B cell (primary cell): Measurements from ENCODE around the gene WDR62. TPM values are rescaled to one million over a fixed set of nuclear protein-coding genes. Genes with fewer than 3 reads are reported as not detected.

Experiments used
- ATAC-seq: fragments of 200-7000 bp; cut with Tn5 transposase; one replicate; pipeline ENCODE4 v1.10.0; 2021; ENCODE audit warnings: low read depth, mild to moderate bottlenecking, moderate number of reproducible peaks, moderate library complexity
- CTCF ChIA-PET: fragments of 350-600 bp; sonication (Branson Sonifier 250); formaldehyde crosslinking; loops from one replicate; lab custom pipeline; 2021; ENCODE audit warnings: antibody characterized with exemption, inconsistent platforms; lab: Charles Lee
- POLR2A ChIA-PET: fragments of 350-600 bp; sonication (Branson Sonifier 250); formaldehyde crosslinking; loops from one replicate; lab custom pipeline; 2021; ENCODE audit warnings: antibody characterized with exemption; lab: Charles Lee
- DNase-seq: peaks from one replicate; pipeline ENCODE4 v3.0.0; 2013
- H2AFZ ChIP-seq: 2 replicates; pipeline ENCODE4 v1.6.1; 2012; ENCODE audit warnings: mild to moderate bottlenecking, low read depth, low read length; ENCODE audit not compliant: insufficient read depth, poor library complexity, severe bottlenecking
- H3K27ac ChIP-seq, 2 donors: 1 replicate in 1 of 2; 2 replicates in 1 of 2; pipeline ENCODE4 v1.5.1; 2012 to 2013; ENCODE audit warnings: low read length in 2 of 2, mild to moderate bottlenecking in 2 of 2, moderate library complexity in 1 of 2
- H3K27me3 ChIP-seq, 4 experiments: fragments of 200-600 bp in 1 of 4; sonication (generic) in 1 of 4; replicated peaks in 1 of 4; 1 replicate in 2 of 4; 2 replicates in 2 of 4; pipeline versions ENCODE4 v1.6.1 to v1.7.0; 2013 to 2016; ENCODE audit warnings: low read length in 3 of 4, mild to moderate bottlenecking in 2 of 4, mixed read lengths in 1 of 4, moderate library complexity in 1 of 4; ENCODE audit not compliant: insufficient read depth in 4 of 4, control insufficient read depth in 3 of 4; ENCODE audit errors: control extremely low read depth in 1 of 4
- H3K36me3 ChIP-seq, 2 experiments: replicated peaks in 1 of 2; 1 replicate in 1 of 2; 2 replicates in 1 of 2; pipeline versions ENCODE4 v1.6.1 to v1.7.1; 2013; ENCODE audit warnings: low read length in 1 of 2; ENCODE audit not compliant: insufficient read depth in 2 of 2, control insufficient read depth in 1 of 2; ENCODE audit errors: control extremely low read depth in 1 of 2, extremely low read depth in 1 of 2
- H3K4me1 ChIP-seq, 2 donors: fragments of 200-600 bp in 1 of 2; sonication (generic) in 1 of 2; 1 replicate in 1 of 2; 2 replicates in 1 of 2; pipeline versions ENCODE4 v1.5.1 to v1.6.1; 2013 to 2017; ENCODE audit warnings: low read length in 2 of 2; ENCODE audit not compliant: control insufficient read depth in 2 of 2, insufficient read depth in 2 of 2
- H3K4me2 ChIP-seq: replicated peaks from 2 replicates; pipeline ENCODE3; 2012; ENCODE audit warnings: mild to moderate bottlenecking, low read depth, low read length; ENCODE audit not compliant: poor library complexity, severe bottlenecking
- H3K4me3 ChIP-seq, 5 experiments: fragments of 200-600 bp in 1 of 5; sonication (generic) in 1 of 5; 1 replicate in 3 of 5; 2 replicates in 2 of 5; pipeline versions ENCODE4 v1.5.1 to v1.7.0; 2011 to 2016; ENCODE audit warnings: low read length in 4 of 5, mild to moderate bottlenecking in 4 of 5, low read depth in 2 of 5, control low read depth in 1 of 5, moderate library complexity in 1 of 5; ENCODE audit not compliant: insufficient read depth in 1 of 5; ENCODE audit errors: control extremely low read depth in 1 of 5, extremely low read depth in 1 of 5
- H3K79me2 ChIP-seq: fragments of 200-600 bp; sonication (generic); one replicate; pipeline ENCODE4 v1.6.0; 2016; ENCODE audit warnings: low read length; ENCODE audit not compliant: control insufficient read depth, insufficient read depth
- H3K9ac ChIP-seq: fragments of 200-600 bp; sonication (generic); 2 replicates; pipeline ENCODE4 v1.6.1; 2017; ENCODE audit warnings: mild to moderate bottlenecking, low read length, moderate library complexity
- H3K9me3 ChIP-seq, 3 donors: one replicate each; pipeline versions ENCODE4 v1.6.1 to v1.7.1; 2013; ENCODE audit warnings: low read length in 2 of 3; ENCODE audit not compliant: control insufficient read depth in 2 of 3, insufficient read depth in 1 of 3; ENCODE audit errors: control extremely low read depth in 1 of 3
- H4K20me1 ChIP-seq: 2 replicates; pipeline ENCODE4 v1.6.0; 2012; ENCODE audit warnings: mild to moderate bottlenecking, low read length; ENCODE audit not compliant: insufficient read depth, control insufficient read depth, poor library complexity, severe bottlenecking
- H3K27ac Mint-ChIP-seq: one replicate; pipeline ENCODE4 v1.8.0; 2021; ENCODE audit warnings: mixed read lengths
- H3K27me3 Mint-ChIP-seq: one replicate; pipeline ENCODE4 v1.8.0; 2021; ENCODE audit warnings: mixed read lengths
- H3K4me1 Mint-ChIP-seq: one replicate; pipeline ENCODE4 v1.8.0; 2021; ENCODE audit warnings: mixed read lengths
- H3K4me3 Mint-ChIP-seq: one replicate; pipeline ENCODE4 v1.8.0; 2021; ENCODE audit warnings: mixed read lengths
- H3K9me3 Mint-ChIP-seq: one replicate; pipeline ENCODE4 v1.8.0; 2022; ENCODE audit warnings: mixed read lengths; ENCODE audit not compliant: insufficient read depth
- EZH2 ChIP-seq: IDR thresholded peaks from 2 replicates; pipeline ENCODE4 v1.6.1; 2012; ENCODE audit warnings: borderline replicate concordance, low read depth, mild to moderate bottlenecking, moderate library complexity, low read length; ENCODE audit not compliant: insufficient read depth, poor library complexity, severe bottlenecking
- WGBS: methylation state at CpG from one replicate; pipeline ENCODE4 v1.1.5; 2013; ENCODE audit warnings: missing lambda C conversion rate; ENCODE audit not compliant: insufficient coverage; 5-methylcytosine and 5-hydroxymethylcytosine counted together
- intact Hi-C: fragments of 100-400 bp; cut with micrococcal nuclease; formaldehyde crosslinking; loops from one replicate; pipeline ENCODE4 v1.10.0; 2022
- polyA plus RNA-seq: library from polyadenylated mRNA; depleted of rRNA; stranded (reverse); fragments of >200 nt; gene quantifications from 2 replicates; pipeline ENCODE4 v1.2.3, GENCODE V29; 2012
- total RNA-seq, 2 donors: library from RNA; stranded (reverse); fragments of 120-200 nt in 1 of 2; gene quantifications; 1 replicate in 1 of 2; 2 replicates in 1 of 2; pipeline versions ENCODE4 v1.2.3 to v1.2.4, GENCODE V29; 2013 to 2022
- TF ChIP-seq, protein P1 (sequence below): fragments of 200-600 bp; IDR thresholded peaks from one replicate; pipeline ENCODE4 v1.8.0; 2022; ENCODE audit warnings: antibody characterized with exemption, mild to moderate bottlenecking

The WDR62 gene
- total and polyA plus RNA-seq, 2 donors (not counting 1 experiment from before 2014, with no cell fraction given), result 1.8 to 1.9 TPM

DNA sequence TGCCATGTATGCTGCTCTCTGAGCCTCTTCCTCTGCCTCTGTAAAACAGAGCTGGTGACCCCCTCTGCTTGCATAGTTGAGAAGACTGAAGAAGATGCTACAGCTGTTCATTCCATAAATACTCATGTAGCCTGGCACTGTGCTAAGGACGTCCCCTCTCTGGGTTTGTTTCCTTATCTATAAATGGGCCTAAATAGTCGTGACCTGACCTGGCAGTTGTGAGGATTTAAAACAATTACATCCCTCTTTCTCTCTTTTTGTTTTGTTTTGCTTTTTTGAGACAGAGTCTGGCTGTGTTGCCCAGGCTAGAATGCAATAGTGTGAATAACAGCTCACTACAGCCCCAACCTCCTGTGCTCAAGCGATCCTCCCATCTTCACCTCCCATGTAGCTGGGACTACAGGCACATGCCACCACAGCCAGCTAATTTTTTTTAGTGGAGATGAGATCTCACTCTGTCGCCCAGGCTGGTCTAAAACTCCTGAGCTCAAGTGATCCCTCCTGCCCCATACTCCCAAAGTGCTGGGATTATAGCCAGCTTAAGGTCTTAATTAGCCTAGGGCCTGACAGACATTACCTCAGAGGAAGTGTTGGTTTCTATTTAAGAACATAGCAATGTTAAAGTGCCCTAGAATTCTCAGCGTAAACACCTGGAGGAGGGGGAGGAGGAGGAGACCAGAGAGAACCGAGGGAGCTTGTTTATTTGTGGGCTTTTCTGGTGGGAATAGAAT is 4.6 kb downstream of the WDR62 start:
- no peaks in the 10 kb centered on the region for H3K9me3 ChIP-seq
- ChIA-PET CTCF (interaction anchor here (0.9 kb wide), 1 partner anchor 69 kb away, joined by 5 read pairs; no protein-coding TSS in a partner anchor), POLR2A (no interaction called here)
- ATAC-seq (no peak), DNase-seq (no peak)
- H4K20me1 ChIP-seq, result no peaks in the 10 kb centered on the region
- Mint-ChIP-seq H3K4me3 (no peak overlapping the region), H3K27ac (no peak overlapping the region), H3K4me1 (peaks cover 8% of the 10 kb centered on the region), H3K27me3 (no peaks in the 10 kb centered on the region), H3K9me3 (no peaks in the 10 kb centered on the region)
- WGBS, result no CpG with 5 or more reads among the region's 6 CpGs
- no peak overlapping the region for H3K4me3 ChIP-seq
- no peak overlapping the region for H2AFZ ChIP-seq
- no peaks in the 10 kb centered on the region for H3K27me3 ChIP-seq
- TF ChIP-seq, protein P1, sequence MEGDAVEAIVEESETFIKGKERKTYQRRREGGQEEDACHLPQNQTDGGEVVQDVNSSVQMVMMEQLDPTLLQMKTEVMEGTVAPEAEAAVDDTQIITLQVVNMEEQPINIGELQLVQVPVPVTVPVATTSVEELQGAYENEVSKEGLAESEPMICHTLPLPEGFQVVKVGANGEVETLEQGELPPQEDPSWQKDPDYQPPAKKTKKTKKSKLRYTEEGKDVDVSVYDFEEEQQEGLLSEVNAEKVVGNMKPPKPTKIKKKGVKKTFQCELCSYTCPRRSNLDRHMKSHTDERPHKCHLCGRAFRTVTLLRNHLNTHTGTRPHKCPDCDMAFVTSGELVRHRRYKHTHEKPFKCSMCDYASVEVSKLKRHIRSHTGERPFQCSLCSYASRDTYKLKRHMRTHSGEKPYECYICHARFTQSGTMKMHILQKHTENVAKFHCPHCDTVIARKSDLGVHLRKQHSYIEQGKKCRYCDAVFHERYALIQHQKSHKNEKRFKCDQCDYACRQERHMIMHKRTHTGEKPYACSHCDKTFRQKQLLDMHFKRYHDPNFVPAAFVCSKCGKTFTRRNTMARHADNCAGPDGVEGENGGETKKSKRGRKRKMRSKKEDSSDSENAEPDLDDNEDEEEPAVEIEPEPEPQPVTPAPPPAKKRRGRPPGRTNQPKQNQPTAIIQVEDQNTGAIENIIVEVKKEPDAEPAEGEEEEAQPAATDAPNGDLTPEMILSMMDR, result no peak
- no peak for TF ChIP-seq EZH2
- H3K9ac ChIP-seq, result no peak overlapping the region
- peaks cover 18% of the 10 kb centered on the region for H3K79me2 ChIP-seq
- peaks cover 5 to 9% of the 10 kb centered on the region in 2 donors for H3K4me1 ChIP-seq
- H3K27ac ChIP-seq, result no peak overlapping the region
- no peaks in the 10 kb centered on the region for H3K36me3 ChIP-seq
- H3K4me2 ChIP-seq, result no peak overlapping the region
- intact Hi-C loops, result loop anchor here (2.0 to 10.0 kb wide), 2 partner anchors 115 to 155 kb away; no protein-coding TSS in a partner anchor

DNA sequence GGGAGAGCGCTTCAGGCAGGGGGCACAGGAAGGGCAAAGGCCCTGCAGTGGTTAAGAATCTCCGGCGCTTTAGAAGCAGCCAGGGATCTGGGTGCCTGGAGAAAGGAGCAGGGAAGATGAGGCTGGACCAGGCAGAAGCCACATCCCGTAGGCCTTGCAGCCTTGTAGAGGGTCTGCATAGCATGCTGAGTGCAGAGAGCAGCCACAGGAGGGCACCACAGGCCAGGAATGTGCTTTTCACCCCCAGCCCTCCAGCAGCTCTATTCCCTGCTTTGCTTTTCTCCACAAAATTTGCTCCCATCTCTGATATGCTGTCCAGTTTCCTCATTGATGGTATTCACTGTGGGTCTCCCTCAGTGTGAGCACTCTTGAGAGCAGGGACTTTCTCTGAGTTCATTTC is 5.7 kb downstream of the WDR62 start:
- Mint-ChIP-seq H3K27ac (no peak overlapping the region), H3K4me1 (peaks cover 4% of the 10 kb centered on the region), H3K9me3 (no peaks in the 10 kb centered on the region), H3K27me3 (no peaks in the 10 kb centered on the region), H3K4me3 (no peak overlapping the region)
- H3K4me2 ChIP-seq, result no peak overlapping the region
- H3K9me3 ChIP-seq, result no peaks in the 10 kb centered on the region
- no peaks in the 10 kb centered on the region for H3K27me3 ChIP-seq
- intact Hi-C loops, result no loop called here
- peaks cover 1 to 4% of the 10 kb centered on the region in 2 donors for H3K4me1 ChIP-seq
- no peaks in the 10 kb centered on the region for H4K20me1 ChIP-seq
- DNase-seq (peak; percentile 29), ATAC-seq (no peak)
- no peaks in the 10 kb centered on the region for H3K36me3 ChIP-seq
- POLR2A ChIA-PET, result no interaction called here
- TF ChIP-seq, protein P1, result peak; percentile 23
- TF ChIP-seq EZH2, result no peak
- H2AFZ ChIP-seq, result no peak overlapping the region
- peaks cover 18% of the 10 kb centered on the region for H3K79me2 ChIP-seq
- H3K27ac ChIP-seq, result no peak overlapping the region
- CTCF ChIA-PET, result interaction anchor here (0.6 to 1.4 kb wide), 3 partner anchors 67 to 434 kb away, joined by 4 to 7 read pairs (median 5); no protein-coding TSS in a partner anchor
- no peak overlapping the region for H3K9ac ChIP-seq
- 93% methylated on average over 4 of the region's 4 CpGs for WGBS
- H3K4me3 ChIP-seq, result no peak overlapping the region
